ENCODE data around the gene TYW5.

The TYW5 gene

GRCh38 chr2:199984159-199984558 is 28.9 kb upstream of the TYW5 start:
- no peak for TF ChIP-seq CTCF (IDR thresholded peaks at IDR 0.05)
- no peak for TF ChIP-seq ZFX (IDR thresholded peaks at IDR 0.05; ENCODE audit: borderline replicate concordance)
- H3K27ac ChIP-seq: no peak overlapping the region

GRCh38 chr2:199983534-199983933 is 28.2 kb upstream of the TYW5 start:
- H3K27ac ChIP-seq: no peak overlapping the region

GRCh38 chr2:199982126-199982843 is 27.0 kb upstream of the TYW5 start:
- no peak overlapping the region for H3K27ac ChIP-seq
- no peak for TF ChIP-seq CTCF (IDR thresholded peaks at IDR 0.05)
- no peak for TF ChIP-seq ZFX (IDR thresholded peaks at IDR 0.05; ENCODE audit: borderline replicate concordance)

More at GRCh38 chr2:199983534-199983933, 28.2 kb upstream of the TYW5 start:
- no peak for TF ChIP-seq CTCF (IDR thresholded peaks at IDR 0.05)
- no peak for TF ChIP-seq ZFX (IDR thresholded peaks at IDR 0.05; ENCODE audit: borderline replicate concordance)

GRCh38 chr2:199979832-199980628 is 24.7 kb upstream of the TYW5 start:
- TF ChIP-seq CTCF (IDR thresholded peaks at IDR 0.05) (peak; percentile 84), ZFX (IDR thresholded peaks at IDR 0.05; ENCODE audit: borderline replicate concordance) (no peak)
- H3K27ac ChIP-seq: no peak overlapping the region

GRCh38 chr2:199979398-199979797 is 24.1 kb upstream of the TYW5 start:
- no peak overlapping the region for H3K27ac ChIP-seq
- no peak for TF ChIP-seq ZFX (IDR thresholded peaks at IDR 0.05; ENCODE audit: borderline replicate concordance)
- no peak for TF ChIP-seq CTCF (IDR thresholded peaks at IDR 0.05)

GRCh38 chr2:199977984-199978415 is 22.7 kb upstream of the TYW5 start:
- H3K27ac ChIP-seq: no peak overlapping the region
- TF ChIP-seq CTCF (IDR thresholded peaks at IDR 0.05): no peak
- TF ChIP-seq ZFX (IDR thresholded peaks at IDR 0.05; ENCODE audit: borderline replicate concordance): no peak
